ENCODE measurements around the gene FAR2. TPM values are rescaled to one million over a fixed set of nuclear protein-coding genes. Genes with fewer than 3 reads are reported as not detected.
"Not testable (repeated sequence)": the region's sequence is repeated elsewhere in the genome, so short reads cannot be mapped to it uniquely, and the experiment has no call there.

FAR2 gene
- polyA plus RNA-seq, 4 donors, result 38.2 to 48.0 (median 43.3) TPM

DNA sequence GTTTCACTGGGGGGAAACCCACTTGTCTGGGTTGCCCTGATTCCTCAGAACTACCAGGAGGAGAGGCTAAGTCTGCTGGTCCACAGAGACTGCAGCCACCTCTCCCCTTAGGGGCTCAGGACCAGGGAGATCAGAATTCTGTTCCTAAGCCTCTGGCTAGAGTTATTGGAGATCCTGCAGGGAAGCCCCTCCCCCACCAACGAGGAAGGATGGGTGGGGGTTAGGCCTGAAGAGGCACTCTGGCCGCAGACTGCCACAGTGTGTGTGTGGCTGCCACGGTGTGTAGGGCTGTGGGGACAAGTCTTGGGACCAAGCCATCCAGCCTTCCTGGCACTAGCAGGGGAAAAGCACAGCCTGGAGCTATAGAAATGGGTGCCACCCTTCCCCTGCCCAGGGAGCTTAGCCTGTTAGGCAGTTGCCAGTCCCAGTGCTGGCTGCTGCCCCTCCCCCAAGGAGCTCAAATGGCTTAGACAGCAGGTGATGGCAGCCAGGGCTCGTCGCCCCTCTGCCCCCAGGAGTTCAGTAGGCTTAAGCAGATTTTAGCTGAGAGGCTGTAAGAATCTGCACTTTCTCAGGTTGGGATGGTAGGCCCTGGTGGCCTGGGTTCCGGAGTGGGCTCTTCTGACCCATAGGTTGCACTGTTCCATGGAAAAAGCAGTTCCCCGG lies 124.2 kb downstream of the FAR2 start:
- DNase-seq (ENCODE audit: low read depth in 4 of 4, low spot score in 3 of 4), result no peak

DNA sequence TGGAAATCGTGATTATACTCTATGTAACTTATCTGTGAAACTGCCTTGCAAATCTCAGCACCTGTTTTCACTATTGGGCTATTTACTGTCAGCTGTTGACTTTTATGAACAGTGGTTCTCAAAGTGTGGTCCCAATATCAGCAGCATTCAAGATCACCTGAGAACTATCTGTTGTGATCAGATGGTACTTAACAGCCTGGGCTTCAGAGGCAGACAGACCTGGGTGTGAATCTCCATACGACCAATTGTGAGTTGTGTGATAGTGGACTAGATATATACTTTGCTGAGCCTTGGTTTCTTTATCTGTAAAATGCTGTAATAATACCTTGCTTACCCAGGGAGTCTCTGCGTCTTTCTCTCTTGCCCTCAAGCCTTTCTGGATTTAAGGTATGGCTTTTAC lies 126.8 kb downstream of the FAR2 start:
- no peak for DNase-seq (ENCODE audit: low read depth in 4 of 4, low spot score in 3 of 4)

DNA sequence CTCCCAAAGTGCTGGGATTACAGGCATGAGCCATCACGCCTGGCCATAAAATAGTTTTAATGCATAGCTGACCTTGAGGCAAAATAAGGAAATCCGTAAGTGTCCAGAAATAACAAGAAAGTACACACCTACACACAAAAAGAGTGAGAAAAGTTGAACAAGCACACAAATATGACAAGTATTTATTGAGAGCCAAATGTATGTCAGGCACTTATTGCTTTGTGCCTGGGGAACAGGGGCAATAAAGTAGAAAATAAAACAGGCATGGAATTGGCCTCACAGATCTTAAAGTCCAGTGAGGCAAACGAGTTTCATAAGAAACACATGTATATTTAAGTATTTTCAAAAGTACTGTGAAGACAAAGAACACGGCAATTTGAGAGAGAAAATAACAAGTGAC lies 128.2 kb downstream of the FAR2 start:
- DNase-seq (ENCODE audit: low read depth in 4 of 4, low spot score in 3 of 4), result no peak

DNA sequence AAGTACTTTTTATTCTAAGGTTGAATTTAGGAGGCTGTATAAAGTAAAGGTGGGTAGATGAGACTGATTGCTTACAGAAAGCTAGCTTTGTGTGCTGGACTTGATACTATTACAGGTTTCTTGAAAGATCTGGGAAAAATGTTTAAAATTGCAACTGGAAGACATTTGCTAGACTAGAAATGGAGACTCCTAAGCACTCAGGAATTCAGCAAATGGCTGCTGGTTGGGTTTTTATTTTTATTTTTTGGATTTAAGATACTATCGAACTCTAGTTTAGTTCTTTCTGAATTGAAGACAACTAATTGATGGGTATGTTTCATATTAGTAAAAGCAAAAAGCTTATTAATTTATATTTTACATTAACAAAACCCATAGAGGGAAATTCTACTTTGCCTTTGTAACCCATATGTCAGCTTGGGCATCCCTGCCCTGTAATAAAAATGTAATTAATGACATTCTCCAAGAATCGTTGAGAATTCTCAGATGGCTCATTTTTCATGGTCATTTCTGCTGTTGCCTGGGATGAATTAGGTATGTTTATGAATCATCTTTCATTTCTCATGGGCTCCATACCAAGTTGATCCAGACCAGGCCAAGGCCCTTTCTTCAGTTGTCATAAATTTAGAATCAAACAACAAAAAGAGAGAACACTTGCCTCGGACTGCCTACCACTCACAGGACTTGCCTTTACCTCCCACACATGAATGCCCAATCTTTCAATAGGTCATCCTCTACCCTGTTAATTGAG lies 129.8 kb downstream of the FAR2 start:
- DNase-seq (ENCODE audit: low read depth in 4 of 4, low spot score in 3 of 4), result no peak

DNA sequence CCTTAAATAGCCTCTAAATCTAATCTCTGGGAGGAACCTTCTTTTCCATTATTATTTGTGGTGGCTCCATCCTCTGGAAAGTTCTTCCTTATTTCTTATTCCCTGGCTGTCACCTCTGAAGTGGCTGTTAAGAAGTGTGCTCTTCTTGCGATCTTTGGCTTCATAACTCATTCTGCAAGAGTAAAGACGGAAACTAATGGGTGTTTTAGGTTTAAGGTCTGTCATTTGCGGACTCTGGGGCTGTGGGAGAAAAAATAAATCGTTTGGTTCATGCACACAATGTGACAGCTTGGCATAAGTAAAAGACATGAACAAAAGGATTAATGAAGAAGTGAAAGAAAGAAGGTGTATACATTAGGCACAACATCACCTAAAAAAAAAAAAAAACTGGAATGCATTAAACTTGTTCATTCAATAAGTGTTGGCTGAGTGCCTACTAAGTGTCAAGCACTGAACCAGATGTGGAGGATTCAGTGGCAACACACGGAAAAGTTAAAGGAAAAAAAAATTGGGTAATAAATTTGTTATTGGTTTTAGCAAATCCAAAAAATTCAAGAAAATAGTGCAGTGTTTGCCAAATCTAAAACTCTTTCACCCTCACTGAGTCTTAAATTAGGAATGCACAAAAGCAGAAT lies 132.4 kb downstream of the FAR2 start:
- no peak for DNase-seq (ENCODE audit: low read depth in 4 of 4, low spot score in 3 of 4)

DNA sequence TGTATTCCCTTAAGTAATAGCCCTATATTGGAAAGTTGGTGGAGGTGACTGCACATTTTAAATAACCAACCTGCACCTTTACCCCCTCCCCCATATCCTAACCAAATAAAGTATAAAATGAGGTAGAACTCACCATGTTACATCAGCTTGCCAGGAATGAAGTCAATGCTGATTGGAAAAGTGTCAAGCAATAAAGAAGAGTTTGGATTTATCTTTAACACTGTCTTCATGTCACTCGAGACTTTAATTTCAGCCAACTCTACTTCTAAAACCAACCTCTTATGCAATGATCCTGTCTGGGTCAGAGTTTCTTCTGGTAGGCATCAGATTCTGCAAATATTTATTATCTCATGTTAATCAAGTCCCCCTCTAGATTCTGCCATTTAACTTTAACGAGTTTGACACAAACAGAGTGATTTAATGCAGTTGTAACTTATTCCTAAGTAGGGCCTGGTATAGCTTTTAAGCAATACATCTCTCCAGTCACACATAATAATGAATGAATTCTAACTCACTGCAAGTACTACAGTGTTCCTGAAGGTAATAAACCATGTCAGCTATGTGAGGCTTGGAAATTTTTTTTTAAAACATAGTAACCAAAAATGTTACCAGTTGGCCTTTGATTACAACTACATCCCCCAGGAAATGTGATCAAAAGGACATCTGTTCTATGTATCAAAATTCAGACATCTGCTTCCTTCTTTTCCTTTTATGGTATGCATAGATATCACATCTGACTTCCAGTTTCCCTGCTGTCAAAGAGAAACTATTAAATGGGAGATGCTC lies 133.1 kb downstream of the FAR2 start:
- DNase-seq (ENCODE audit: low read depth in 4 of 4, low spot score in 3 of 4), result no peak

DNA sequence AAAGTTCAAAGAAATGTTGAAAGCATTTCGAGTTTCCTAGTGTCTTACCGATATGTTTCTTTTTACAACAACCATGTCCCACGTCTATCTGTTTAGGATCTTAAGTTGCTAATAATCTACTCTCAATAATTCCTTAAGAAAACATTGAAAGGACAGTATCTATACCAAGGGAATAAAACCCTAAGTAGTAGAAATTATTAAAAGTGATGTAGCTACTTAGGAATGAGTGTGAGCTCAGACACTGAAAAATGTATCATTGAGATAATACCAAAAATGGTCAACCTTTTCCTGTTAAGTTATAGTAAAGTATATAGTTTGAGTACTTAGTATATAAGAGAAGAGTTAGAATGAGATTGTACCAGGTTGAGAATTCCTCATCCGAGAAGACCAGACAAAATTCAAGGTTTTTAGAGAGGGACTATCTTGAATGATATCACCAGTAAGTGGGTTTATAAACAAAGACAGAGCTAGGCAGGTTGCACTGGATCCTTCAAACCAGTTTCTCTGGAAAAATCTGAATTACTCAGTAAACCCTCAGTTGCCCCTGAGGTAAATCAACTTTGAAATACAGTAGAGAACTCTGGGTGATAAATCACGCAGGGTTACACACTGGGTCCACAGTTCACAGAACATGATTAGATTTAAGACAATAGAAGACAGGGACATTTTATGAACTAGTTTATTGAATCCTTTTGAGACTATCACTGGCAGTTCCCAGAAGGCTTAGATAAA lies 135.1 kb downstream of the FAR2 start:
- DNase-seq (ENCODE audit: low read depth in 4 of 4, low spot score in 3 of 4), result no peak

DNA sequence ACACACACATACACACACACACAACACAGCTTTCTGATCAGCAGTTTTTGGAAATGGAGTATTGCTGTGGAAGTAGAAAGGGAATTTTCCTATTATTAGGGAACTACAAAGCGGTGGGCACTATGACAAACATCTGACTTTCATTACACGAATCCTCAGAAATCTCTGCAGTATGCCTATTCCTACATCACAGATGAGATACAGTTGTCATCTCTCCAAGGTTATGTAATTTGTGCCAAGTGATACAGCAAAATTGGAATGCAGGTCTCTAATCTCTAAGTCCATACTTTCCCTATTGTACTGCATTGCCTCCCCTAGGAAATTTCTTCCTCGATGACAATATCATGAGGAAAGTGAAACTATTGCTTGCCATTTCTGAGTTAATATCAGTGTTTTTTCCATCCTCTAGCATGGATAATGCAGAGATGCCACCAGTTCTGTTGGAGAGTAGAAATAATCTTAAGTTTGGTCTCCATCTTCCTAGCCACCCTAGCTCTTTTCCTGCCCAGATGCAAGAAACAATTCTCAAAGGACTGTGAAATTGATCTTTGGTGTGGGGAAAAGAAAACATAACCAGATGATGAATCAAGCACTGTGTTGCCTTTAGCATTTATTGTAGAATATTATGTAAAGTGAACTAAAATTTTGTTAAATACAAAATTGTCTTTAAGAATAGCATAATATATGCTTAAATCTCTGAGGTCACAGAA lies 137.2 kb downstream of the FAR2 start:
- no peak for DNase-seq (ENCODE audit: low read depth in 4 of 4, low spot score in 3 of 4)

DNA sequence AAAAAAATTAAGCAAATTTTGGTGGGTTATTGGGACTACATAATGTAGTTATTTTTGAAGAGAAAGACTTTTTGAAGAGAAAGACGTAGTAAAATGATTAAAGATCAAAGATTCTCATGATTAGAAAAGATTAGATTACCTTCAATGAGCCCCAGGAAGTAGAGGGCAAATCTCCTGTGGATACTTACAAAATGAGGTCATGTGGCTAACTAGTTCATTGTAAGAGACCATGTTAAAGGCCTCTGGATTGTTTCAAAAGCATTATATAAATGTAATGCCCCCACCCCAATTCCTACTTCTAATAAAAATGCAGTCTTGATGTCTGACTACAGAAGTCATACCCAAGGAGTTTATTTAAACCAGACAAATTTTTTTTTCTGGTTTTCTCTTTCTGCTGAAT lies 138.5 kb downstream of the FAR2 start:
- DNase-seq (ENCODE audit: low read depth in 4 of 4, low spot score in 3 of 4), result no peak

DNA sequence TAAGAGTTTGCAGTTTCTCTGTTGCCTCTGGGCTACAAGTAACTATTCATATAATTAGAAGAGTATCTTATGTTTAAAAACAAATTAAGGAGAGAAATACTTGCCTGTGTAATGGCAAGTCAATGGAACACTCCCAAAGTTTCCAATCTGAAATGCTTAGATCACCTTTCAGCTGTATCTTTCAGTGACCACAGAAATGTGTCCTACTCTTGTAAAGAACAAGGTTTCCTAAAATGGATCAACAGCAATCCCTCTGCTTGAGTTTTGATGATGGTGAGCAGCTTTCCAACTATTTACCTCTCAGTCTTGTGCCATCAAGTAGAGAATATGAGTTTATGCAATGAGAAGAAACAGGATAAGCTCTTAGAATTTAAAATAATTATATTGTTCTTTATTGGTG lies 139.0 kb downstream of the FAR2 start:
- no peak for DNase-seq (ENCODE audit: low read depth in 4 of 4, low spot score in 3 of 4)

DNA sequence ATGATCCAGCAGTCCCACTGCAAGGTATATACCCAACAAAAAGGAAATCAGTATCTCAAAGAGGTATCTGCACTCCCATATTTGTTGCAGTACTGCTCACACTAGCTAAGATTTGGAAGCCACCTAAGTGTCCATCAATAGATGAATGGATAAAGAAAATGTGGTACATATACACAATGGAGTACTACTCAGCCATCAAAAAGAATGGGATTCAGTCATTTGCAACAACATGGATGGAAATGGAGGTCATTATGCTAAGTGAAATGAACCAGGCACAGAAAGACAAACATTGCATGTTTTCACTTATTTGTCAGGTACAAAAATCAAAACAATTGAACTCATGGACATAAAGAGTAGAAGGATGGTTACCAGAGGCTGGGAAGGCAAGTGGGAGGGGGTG lies 141.4 kb downstream of the FAR2 start:
- DNase-seq (ENCODE audit: low read depth in 4 of 4, low spot score in 3 of 4), result not testable (repeated sequence)

DNA sequence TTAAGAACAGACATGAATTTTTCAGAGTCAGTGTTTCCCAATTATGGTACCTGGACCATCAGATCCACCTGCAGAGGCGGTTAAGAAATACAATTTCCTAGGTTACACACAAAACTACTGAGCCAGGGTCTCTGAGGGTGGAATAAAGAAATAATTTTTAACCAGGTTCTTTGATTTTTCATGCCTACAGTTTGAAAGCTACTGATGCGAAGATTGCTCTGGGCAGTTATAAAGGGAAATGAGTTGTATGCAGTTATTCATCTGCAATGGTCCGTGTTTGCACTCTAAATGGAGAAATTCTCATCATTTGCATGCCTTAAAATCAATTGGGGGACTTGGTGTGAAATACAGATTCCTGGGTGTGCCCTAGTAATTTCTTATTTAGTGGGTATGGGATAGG lies 142.1 kb downstream of the FAR2 start:
- peak in 1 of 4 donors; percentile 20 for DNase-seq (ENCODE audit: low read depth in 4 of 4, low spot score in 3 of 4)

DNA sequence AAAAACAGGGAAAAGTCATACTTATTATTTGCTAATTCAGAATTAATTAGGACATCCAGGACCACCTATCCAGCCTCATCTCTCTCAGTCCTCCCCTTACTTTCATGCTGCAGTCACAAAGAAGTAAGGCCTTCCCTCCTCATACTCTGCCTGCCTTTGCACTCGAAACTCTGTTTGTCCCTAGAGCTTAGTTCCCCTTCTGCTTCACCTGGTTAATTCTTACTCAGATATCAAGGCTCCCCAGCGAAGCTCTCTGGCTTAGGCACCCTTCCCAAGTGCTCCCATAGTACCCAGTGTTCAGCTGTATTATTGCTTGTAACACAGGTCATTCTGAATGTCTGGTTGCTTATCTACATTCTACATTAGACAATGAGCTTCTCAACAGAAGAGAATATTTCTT lies 150.6 kb downstream of the FAR2 start:
- DNase-seq (ENCODE audit: low read depth in 4 of 4, low spot score in 3 of 4), result no peak

DNA sequence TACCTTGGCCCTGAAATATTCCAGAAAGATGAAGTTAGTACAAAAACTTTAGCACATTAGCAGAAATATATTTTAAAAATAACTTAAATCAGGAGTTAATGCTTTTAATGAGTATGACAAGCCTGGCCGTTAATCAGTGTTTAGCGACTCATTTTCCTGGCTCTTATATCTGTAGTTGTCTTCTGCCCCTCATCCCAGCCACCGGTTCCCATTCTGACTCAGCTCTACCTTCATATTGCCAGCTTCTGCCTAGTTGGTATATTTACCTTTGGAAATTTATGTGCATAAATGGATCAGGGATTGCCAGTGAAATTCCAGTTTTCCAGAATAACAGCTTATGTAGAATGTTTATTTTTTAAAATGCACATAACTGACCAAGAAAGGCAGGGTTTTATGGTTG lies 152.0 kb downstream of the FAR2 start:
- no peak for DNase-seq (ENCODE audit: low read depth in 4 of 4, low spot score in 3 of 4)

DNA sequence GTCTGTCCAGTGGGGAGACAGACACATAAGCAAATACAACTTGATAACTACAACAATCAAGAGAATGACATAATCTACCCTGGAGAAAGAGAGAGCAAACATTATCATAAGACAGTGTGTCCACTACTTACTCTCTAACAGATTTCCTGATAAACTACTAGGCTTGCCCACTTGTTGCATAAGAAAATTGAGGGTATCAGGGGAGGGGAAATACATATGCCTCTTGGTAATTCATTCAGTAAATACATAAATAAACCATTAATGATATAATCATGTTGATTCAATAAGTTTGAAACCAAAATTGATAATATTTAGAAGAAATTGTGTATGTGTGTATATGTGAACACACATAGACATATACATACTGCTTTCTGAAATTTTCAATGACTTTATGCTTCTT lies 155.3 kb downstream of the FAR2 start:
- DNase-seq (ENCODE audit: low read depth in 4 of 4, low spot score in 3 of 4), result no peak

DNA sequence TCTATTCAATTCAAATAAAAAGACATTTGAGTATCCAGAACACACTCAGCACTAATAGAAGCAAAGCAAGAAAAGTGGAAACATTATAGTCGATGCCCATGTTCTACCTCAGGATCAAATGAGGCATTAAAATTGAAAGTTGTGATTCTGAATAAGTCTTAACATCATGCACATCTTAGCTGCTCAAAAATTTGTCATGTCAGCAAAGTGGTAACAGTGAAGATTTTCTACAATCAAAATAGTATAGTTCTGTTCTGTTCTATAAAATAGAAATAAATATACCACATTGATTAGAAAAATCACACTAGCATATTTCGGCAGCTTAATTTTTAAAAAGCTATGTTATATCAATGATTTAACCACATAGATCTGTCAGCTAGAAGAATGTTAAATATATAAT lies 157.2 kb downstream of the FAR2 start:
- no peak for DNase-seq (ENCODE audit: low read depth in 4 of 4, low spot score in 3 of 4)

DNA sequence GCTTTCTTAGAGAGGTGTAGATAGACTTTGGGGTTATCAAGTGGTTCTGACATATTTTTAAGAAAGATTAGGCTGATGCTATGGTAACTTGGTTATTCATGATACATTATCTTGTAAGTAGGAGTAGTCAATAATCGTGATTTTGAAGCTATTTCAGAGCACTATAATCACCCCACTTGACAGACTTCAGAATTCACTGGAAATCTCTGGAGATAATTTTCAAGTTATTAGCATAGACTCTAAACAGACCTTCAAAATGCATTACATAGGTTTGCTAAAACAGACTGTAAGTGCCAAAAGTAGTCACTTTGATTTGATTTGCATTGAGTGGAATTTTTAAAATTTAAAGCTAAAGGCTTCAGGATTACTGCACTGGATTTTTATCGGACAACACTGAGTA lies 157.6 kb downstream of the FAR2 start:
- no peak for DNase-seq (ENCODE audit: low read depth in 4 of 4, low spot score in 3 of 4)

DNA sequence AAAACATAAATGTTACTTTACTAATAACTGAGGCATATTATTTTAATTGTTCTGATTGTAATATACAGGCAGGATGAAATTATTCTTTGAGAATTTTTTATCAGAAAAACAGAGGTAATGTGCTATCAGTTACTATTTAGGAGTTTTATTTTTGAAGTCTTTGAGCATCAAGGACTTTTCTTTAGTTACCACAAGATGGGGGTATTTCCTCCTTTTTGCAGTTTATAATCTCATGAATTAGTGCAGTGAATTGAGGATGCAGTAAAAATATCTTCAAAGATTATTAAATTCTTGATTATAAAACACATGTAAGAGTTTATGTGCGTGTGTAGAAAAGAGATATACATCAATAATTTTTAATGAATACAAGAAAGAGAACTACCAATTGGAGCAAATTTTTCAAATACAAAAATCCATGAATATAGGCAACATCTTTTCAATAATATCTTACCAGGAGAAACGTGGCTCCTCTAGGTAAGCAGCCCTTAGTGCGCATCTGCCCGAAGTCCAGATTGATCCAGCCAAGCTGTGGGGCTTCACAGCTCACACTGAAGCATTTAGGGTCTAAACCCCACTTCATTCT lies 160.3 kb downstream of the FAR2 start:
- no peak for DNase-seq (ENCODE audit: low read depth in 4 of 4, low spot score in 3 of 4)

DNA sequence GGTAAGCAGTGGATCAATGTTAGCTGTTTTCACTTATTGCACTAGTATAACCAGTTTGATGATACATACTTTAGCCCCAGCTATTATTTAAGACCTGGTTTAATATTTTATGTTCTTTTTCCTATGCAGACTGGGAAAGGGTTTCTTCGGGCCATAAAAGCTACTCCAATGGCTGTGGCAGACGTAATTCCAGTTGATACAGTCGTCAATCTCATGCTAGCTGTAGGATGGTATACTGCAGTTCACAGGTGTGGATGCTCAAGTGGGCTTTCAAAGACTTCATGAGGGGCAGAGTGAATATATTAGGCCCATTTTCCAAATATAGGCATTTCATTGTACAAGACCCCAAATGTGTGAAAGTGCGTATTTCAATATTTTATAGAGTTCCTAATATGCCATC lies 161.8 kb downstream of the FAR2 start:
- DNase-seq (ENCODE audit: low read depth in 4 of 4, low spot score in 3 of 4), result no peak

DNA sequence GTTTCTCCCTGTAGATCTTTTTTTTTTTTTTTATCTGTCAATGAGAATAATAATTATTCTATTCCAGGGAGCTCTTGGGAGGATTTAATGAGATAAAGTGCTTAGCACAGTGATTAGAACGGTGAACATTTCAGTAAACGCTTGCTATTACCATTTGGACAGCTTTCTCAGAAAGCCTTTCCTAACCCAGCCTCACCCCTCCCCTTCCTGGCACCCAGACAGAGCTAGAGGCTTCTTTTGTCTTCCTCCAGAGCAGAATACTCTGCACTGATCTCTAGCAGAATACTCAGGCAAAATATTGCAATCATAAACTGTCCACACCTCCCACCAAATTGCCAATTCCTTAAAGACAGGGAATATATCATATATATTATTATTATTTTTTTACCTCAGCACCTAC lies 165.3 kb downstream of the FAR2 start:
- DNase-seq (ENCODE audit: low read depth in 4 of 4, low spot score in 3 of 4), result no peak

Measured in right renal pelvis (tissue), 4 donors.